IPS-NIHi7 (cell line): ENCODE measurements around the gene IDNK.

Experiments
- DNase-seq: peaks from one replicate; pipeline ENCODE4 v3.0.0; 2012; ENCODE audit warnings: mixed read lengths; ENCODE audit errors: extremely low spot score

The IDNK gene

GRCh38 chr9:83633676-83634075 lies 10.7 kb downstream of the IDNK start:
- DNase-seq = no peak

- no peak for DNase-seq
Observed at GRCh38 chr9:83636813-83637212, 13.9 kb downstream of the IDNK start.

- DNase-seq = no peak
Observed at GRCh38 chr9:83637389-83637788, 14.4 kb downstream of the IDNK start.

GRCh38 chr9:83639266-83639665 lies 16.3 kb downstream of the IDNK start:
- DNase-seq = no peak

GRCh38 chr9:83642793-83643192 lies 19.9 kb downstream of the IDNK start:
- no peak for DNase-seq

GRCh38 chr9:83646500-83647239 lies 23.7 kb downstream of the IDNK start:
- DNase-seq = no peak

- peak; percentile 86 for DNase-seq
Observed at GRCh38 chr9:83649080-83649479, 26.1 kb downstream of the IDNK start.

GRCh38 chr9:83649515-83649914 lies 26.6 kb downstream of the IDNK start:
- peak; percentile 26 for DNase-seq

GRCh38 chr9:83651558-83651957 lies 28.6 kb downstream of the IDNK start:
- DNase-seq = no peak

- no peak for DNase-seq
Observed at GRCh38 chr9:83652433-83652832, 29.5 kb downstream of the IDNK start.

- no peak for DNase-seq
Observed at GRCh38 chr9:83655433-83655832, 32.5 kb downstream of the IDNK start.

GRCh38 chr9:83656032-83656680 lies 33.2 kb downstream of the IDNK start:
- no peak for DNase-seq

GRCh38 chr9:83656952-83657351 lies 34.0 kb downstream of the IDNK start:
- DNase-seq = no peak

- no peak for DNase-seq
Observed at GRCh38 chr9:83662933-83663332, 40.0 kb downstream of the IDNK start.

GRCh38 chr9:83665580-83666200 lies 42.7 kb downstream of the IDNK start:
- DNase-seq = no peak

- DNase-seq = no peak
Observed at GRCh38 chr9:83669067-83669466, 46.1 kb downstream of the IDNK start.

GRCh38 chr9:83670381-83670780 lies 47.4 kb downstream of the IDNK start:
- no peak for DNase-seq

GRCh38 chr9:83671451-83671850 lies 48.5 kb downstream of the IDNK start:
- DNase-seq = no peak

GRCh38 chr9:83675466-83675865 lies 52.5 kb downstream of the IDNK start:
- no peak for DNase-seq

GRCh38 chr9:83677596-83677995 lies 54.7 kb downstream of the IDNK start:
- no peak for DNase-seq

- no peak for DNase-seq
Observed at GRCh38 chr9:83680233-83680632, 57.3 kb downstream of the IDNK start.

- DNase-seq = no peak
Observed at GRCh38 chr9:83681490-83681889, 58.5 kb downstream of the IDNK start.

GRCh38 chr9:83688921-83689320 lies 66.0 kb downstream of the IDNK start:
- no peak for DNase-seq
